B cell (primary cell): ENCODE data around the gene UGT1A6. TPM values are rescaled to one million over a fixed set of nuclear protein-coding genes. Genes with fewer than 3 reads are reported as not detected.
"Not testable (repeated sequence)": the region's sequence is repeated elsewhere in the genome, so short reads cannot be mapped to it uniquely, and the experiment has no call there.

ENCODE experiments used
- ATAC-seq: fragments of 200-7000 bp; cut with Tn5 transposase; one replicate; pipeline ENCODE4 v1.10.0; 2021; ENCODE audit warnings: low read depth, mild to moderate bottlenecking, moderate number of reproducible peaks, moderate library complexity
- CTCF ChIA-PET: fragments of 350-600 bp; sonication (Branson Sonifier 250); formaldehyde crosslinking; loops from one replicate; lab custom pipeline; 2021; ENCODE audit warnings: antibody characterized with exemption, inconsistent platforms; lab: Charles Lee
- POLR2A ChIA-PET: fragments of 350-600 bp; sonication (Branson Sonifier 250); formaldehyde crosslinking; loops from one replicate; lab custom pipeline; 2021; ENCODE audit warnings: antibody characterized with exemption; lab: Charles Lee
- DNase-seq: peaks from one replicate; pipeline ENCODE4 v3.0.0; 2013
- H2AFZ ChIP-seq: 2 replicates; pipeline ENCODE4 v1.6.1; 2012; ENCODE audit warnings: mild to moderate bottlenecking, low read depth, low read length; ENCODE audit not compliant: insufficient read depth, poor library complexity, severe bottlenecking
- H3K27ac ChIP-seq, 2 donors: 1 replicate in 1 of 2; 2 replicates in 1 of 2; pipeline ENCODE4 v1.5.1; 2012 to 2013; ENCODE audit warnings: low read length in 2 of 2, mild to moderate bottlenecking in 2 of 2, moderate library complexity in 1 of 2
- H3K27me3 ChIP-seq, 4 experiments: fragments of 200-600 bp in 1 of 4; sonication (generic) in 1 of 4; replicated peaks in 1 of 4; 1 replicate in 2 of 4; 2 replicates in 2 of 4; pipeline versions ENCODE4 v1.6.1 to v1.7.0; 2013 to 2016; ENCODE audit warnings: low read length in 3 of 4, mild to moderate bottlenecking in 2 of 4, mixed read lengths in 1 of 4, moderate library complexity in 1 of 4; ENCODE audit not compliant: insufficient read depth in 4 of 4, control insufficient read depth in 3 of 4; ENCODE audit errors: control extremely low read depth in 1 of 4
- H3K36me3 ChIP-seq, 2 experiments: replicated peaks in 1 of 2; 1 replicate in 1 of 2; 2 replicates in 1 of 2; pipeline versions ENCODE4 v1.6.1 to v1.7.1; 2013; ENCODE audit warnings: low read length in 1 of 2; ENCODE audit not compliant: insufficient read depth in 2 of 2, control insufficient read depth in 1 of 2; ENCODE audit errors: control extremely low read depth in 1 of 2, extremely low read depth in 1 of 2
- H3K4me1 ChIP-seq, 2 donors: fragments of 200-600 bp in 1 of 2; sonication (generic) in 1 of 2; 1 replicate in 1 of 2; 2 replicates in 1 of 2; pipeline versions ENCODE4 v1.5.1 to v1.6.1; 2013 to 2017; ENCODE audit warnings: low read length in 2 of 2; ENCODE audit not compliant: control insufficient read depth in 2 of 2, insufficient read depth in 2 of 2
- H3K4me2 ChIP-seq: replicated peaks from 2 replicates; pipeline ENCODE3; 2012; ENCODE audit warnings: mild to moderate bottlenecking, low read depth, low read length; ENCODE audit not compliant: poor library complexity, severe bottlenecking
- H3K4me3 ChIP-seq, 5 experiments: fragments of 200-600 bp in 1 of 5; sonication (generic) in 1 of 5; 1 replicate in 3 of 5; 2 replicates in 2 of 5; pipeline versions ENCODE4 v1.5.1 to v1.7.0; 2011 to 2016; ENCODE audit warnings: low read length in 4 of 5, mild to moderate bottlenecking in 4 of 5, low read depth in 2 of 5, control low read depth in 1 of 5, moderate library complexity in 1 of 5; ENCODE audit not compliant: insufficient read depth in 1 of 5; ENCODE audit errors: control extremely low read depth in 1 of 5, extremely low read depth in 1 of 5
- H3K79me2 ChIP-seq: fragments of 200-600 bp; sonication (generic); one replicate; pipeline ENCODE4 v1.6.0; 2016; ENCODE audit warnings: low read length; ENCODE audit not compliant: control insufficient read depth, insufficient read depth
- H3K9ac ChIP-seq: fragments of 200-600 bp; sonication (generic); 2 replicates; pipeline ENCODE4 v1.6.1; 2017; ENCODE audit warnings: mild to moderate bottlenecking, low read length, moderate library complexity
- H3K9me3 ChIP-seq, 3 donors: one replicate each; pipeline versions ENCODE4 v1.6.1 to v1.7.1; 2013; ENCODE audit warnings: low read length in 2 of 3; ENCODE audit not compliant: control insufficient read depth in 2 of 3, insufficient read depth in 1 of 3; ENCODE audit errors: control extremely low read depth in 1 of 3
- H4K20me1 ChIP-seq: 2 replicates; pipeline ENCODE4 v1.6.0; 2012; ENCODE audit warnings: mild to moderate bottlenecking, low read length; ENCODE audit not compliant: insufficient read depth, control insufficient read depth, poor library complexity, severe bottlenecking
- H3K27ac Mint-ChIP-seq: one replicate; pipeline ENCODE4 v1.8.0; 2021; ENCODE audit warnings: mixed read lengths
- H3K27me3 Mint-ChIP-seq: one replicate; pipeline ENCODE4 v1.8.0; 2021; ENCODE audit warnings: mixed read lengths
- H3K4me1 Mint-ChIP-seq: one replicate; pipeline ENCODE4 v1.8.0; 2021; ENCODE audit warnings: mixed read lengths
- H3K4me3 Mint-ChIP-seq: one replicate; pipeline ENCODE4 v1.8.0; 2021; ENCODE audit warnings: mixed read lengths
- H3K9me3 Mint-ChIP-seq: one replicate; pipeline ENCODE4 v1.8.0; 2022; ENCODE audit warnings: mixed read lengths; ENCODE audit not compliant: insufficient read depth
- EZH2 ChIP-seq: IDR thresholded peaks from 2 replicates; pipeline ENCODE4 v1.6.1; 2012; ENCODE audit warnings: borderline replicate concordance, low read depth, mild to moderate bottlenecking, moderate library complexity, low read length; ENCODE audit not compliant: insufficient read depth, poor library complexity, severe bottlenecking
- WGBS: methylation state at CpG from one replicate; pipeline ENCODE4 v1.1.5; 2013; ENCODE audit warnings: missing lambda C conversion rate; ENCODE audit not compliant: insufficient coverage; 5-methylcytosine and 5-hydroxymethylcytosine counted together
- intact Hi-C: fragments of 100-400 bp; cut with micrococcal nuclease; formaldehyde crosslinking; loops from one replicate; pipeline ENCODE4 v1.10.0; 2022
- polyA plus RNA-seq: library from polyadenylated mRNA; depleted of rRNA; stranded (reverse); fragments of >200 nt; gene quantifications from 2 replicates; pipeline ENCODE4 v1.2.3, GENCODE V29; 2012
- total RNA-seq, 2 donors: library from RNA; stranded (reverse); fragments of 120-200 nt in 1 of 2; gene quantifications; 1 replicate in 1 of 2; 2 replicates in 1 of 2; pipeline versions ENCODE4 v1.2.3 to v1.2.4, GENCODE V29; 2013 to 2022

Gene UGT1A6
- total and polyA plus RNA-seq, 2 donors (not counting 1 experiment from before 2014, with no cell fraction given), result not detected

GRCh38 chr2:233745073-233745755 is 52.5 kb downstream of the UGT1A6 start:
- H3K4me3 ChIP-seq, result no peak overlapping the region
- ChIA-PET POLR2A (no interaction called here), CTCF (no interaction called here)
- ATAC-seq (no peak), DNase-seq (no peak)
- H3K4me2 ChIP-seq, result no peak overlapping the region
- H2AFZ ChIP-seq, result no peak overlapping the region
- H3K27me3 ChIP-seq, result peaks cover 0 to 3% (median 0%) of the 10 kb centered on the region in 4 experiments
- H3K4me1 ChIP-seq, result no peaks in the 10 kb centered on the region
- H3K4me3 Mint-ChIP-seq, result no peak overlapping the region
- intact Hi-C loops, result no loop called here
- H3K36me3 ChIP-seq, result no peaks in the 10 kb centered on the region
- H3K9me3 ChIP-seq, result peaks cover 0 to 5% (median 0%) of the 10 kb centered on the region in 3 donors
- no peaks in the 10 kb centered on the region for H4K20me1 ChIP-seq
- TF ChIP-seq EZH2, result no peak
- no peaks in the 10 kb centered on the region for H3K79me2 ChIP-seq
- no peak overlapping the region for H3K9ac ChIP-seq
- H3K9me3 Mint-ChIP-seq, result peaks cover 4% of the 10 kb centered on the region
- no peak overlapping the region for H3K27ac ChIP-seq
- 100% methylated on average over 2 of the region's 5 CpGs for WGBS
- H3K4me1 Mint-ChIP-seq, result no peaks in the 10 kb centered on the region
- no peak overlapping the region for H3K27ac Mint-ChIP-seq
- H3K27me3 Mint-ChIP-seq, result peaks cover 45% of the 10 kb centered on the region

DNA sequence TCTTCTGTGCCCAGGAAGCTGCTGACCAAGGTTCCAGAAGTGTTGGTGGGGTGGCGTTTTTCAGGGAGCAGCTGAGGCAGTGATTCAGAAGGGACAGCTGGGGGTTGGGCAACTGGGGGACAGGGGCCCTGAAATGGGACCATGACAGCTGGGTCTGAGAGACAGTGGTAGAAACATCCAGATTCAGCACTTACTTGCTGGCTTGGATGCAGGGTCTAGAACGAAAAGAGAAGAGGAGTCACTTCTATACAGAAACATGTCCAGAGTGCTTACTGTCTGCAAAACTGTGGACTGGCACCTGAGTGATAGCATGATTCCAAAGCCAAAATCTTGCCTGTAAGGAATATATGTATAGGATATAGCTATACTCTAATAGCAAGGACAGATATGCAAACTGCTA is 53.1 kb downstream of the UGT1A6 start:
- peaks cover 43% of the 10 kb centered on the region for H3K27me3 Mint-ChIP-seq
- H3K79me2 ChIP-seq, POLR2A ChIA-PET, H3K4me3 Mint-ChIP-seq, intact Hi-C loops, H3K4me2 ChIP-seq, CTCF ChIA-PET, H3K36me3 ChIP-seq, H3K4me1 ChIP-seq, H4K20me1 ChIP-seq, H3K27me3 ChIP-seq, H3K9me3 Mint-ChIP-seq, H3K27ac ChIP-seq, H3K27ac Mint-ChIP-seq, H3K4me3 ChIP-seq, ATAC-seq, H2AFZ ChIP-seq, DNase-seq, H3K9ac ChIP-seq, H3K4me1 Mint-ChIP-seq: not testable (repeated sequence)
- 77% methylated on average over 2 of the region's 2 CpGs for WGBS
- H3K9me3 ChIP-seq, result peaks cover 0 to 11% (median under 1%) of the 10 kb centered on the region in 3 donors
